Activated naive CD4-positive, alpha-beta T cell treated with anti-CD3 and anti-CD28 coated beads, Interleukin-2, amount 10 ng/mL, durations not matched to agents 7 days and 5 days (primary cell): Measurements from ENCODE around the gene LIPM.

Experiments used
- CTCF ChIA-PET: fragments of 350-600 bp; sonication (Branson Sonifier 250); formaldehyde crosslinking; loops from one replicate; lab custom pipeline; 2021; ENCODE audit warnings: antibody characterized with exemption; lab: Charles Lee
- DNase-seq: peaks from one replicate; pipeline ENCODE4 v3.0.0-alpha.2; 2020
- H3K27ac Mint-ChIP-seq: one replicate; pipeline ENCODE4 v1.8.0; 2021; ENCODE audit warnings: mild to moderate bottlenecking, moderate library complexity, mixed read lengths
- H3K27me3 Mint-ChIP-seq: one replicate; pipeline ENCODE4 v1.8.0; 2021; ENCODE audit warnings: mild to moderate bottlenecking, mixed read lengths
- H3K36me3 Mint-ChIP-seq: one replicate; pipeline ENCODE4 v1.8.0; 2021; ENCODE audit warnings: mixed read lengths
- H3K4me1 Mint-ChIP-seq: one replicate; pipeline ENCODE4 v1.8.0; 2021; ENCODE audit warnings: mixed read lengths
- H3K4me3 Mint-ChIP-seq: one replicate; pipeline ENCODE4 v1.8.0; 2021; ENCODE audit warnings: mild to moderate bottlenecking, moderate library complexity, mixed read lengths
- H3K9me3 Mint-ChIP-seq: one replicate; pipeline ENCODE4 v1.8.0; 2021; ENCODE audit warnings: mixed read lengths

The LIPM gene

DNA sequence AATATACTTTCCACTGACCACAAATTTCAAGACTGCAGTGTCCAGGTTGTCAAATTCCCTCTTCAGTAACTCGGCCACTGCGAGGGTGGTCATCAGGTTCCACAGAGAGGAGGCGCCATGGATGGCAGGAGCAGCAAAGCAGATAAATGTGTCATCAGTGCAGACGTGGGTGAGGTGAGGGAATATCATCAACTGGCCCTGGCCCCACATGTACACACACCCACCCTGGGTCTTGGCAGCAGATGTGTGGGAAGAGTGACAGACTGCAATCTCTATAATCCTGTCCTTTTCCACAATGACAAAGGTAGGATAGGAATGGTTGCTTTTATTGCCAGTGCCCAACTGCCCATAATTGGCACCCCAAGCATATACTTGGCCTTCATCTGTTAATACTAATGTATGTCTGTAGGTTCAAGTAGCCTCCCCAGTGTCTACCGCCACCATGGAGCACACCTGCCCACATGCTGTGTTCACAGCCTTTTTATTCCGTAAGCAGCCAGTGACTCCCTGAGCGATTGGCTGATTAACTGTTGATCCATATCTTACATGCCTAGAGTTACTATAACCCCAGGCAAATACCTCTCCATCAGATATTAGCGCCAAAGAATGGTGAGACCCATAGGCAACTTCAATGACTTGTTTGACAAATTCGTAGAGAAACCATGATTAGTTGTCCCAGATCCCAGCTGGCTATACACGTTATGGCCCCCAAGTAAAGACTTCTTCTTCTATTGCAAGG is 16.3 kb upstream of the LIPM start:
- H3K4me1 Mint-ChIP-seq: no peaks in the 10 kb centered on the region
- CTCF ChIA-PET: no interaction called here
- peaks cover 8% of the 10 kb centered on the region for H3K27me3 Mint-ChIP-seq
- H3K36me3 Mint-ChIP-seq: no peaks in the 10 kb centered on the region
- no peak for DNase-seq
- H3K9me3 Mint-ChIP-seq: no peaks in the 10 kb centered on the region
- H3K27ac Mint-ChIP-seq: no peak overlapping the region
- H3K4me3 Mint-ChIP-seq: no peak overlapping the region

DNA sequence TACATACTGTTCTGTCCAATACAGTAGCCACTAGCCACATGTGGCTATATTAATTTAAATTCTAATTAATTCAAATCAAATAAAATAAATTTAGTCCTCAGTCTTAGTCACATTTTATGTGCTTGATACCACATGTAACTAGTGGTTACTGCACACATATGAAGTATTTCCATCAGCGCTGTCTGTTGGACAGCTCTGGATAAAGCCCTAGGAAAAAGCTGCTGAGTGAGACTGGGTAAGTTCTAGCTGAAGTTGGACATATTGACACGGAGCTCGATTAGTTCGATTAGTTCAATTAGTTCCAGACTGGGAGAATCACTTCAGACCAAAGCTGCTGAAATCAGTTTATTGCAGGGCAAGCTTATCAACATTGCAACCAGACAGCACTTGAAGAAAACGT is 15.1 kb upstream of the LIPM start:
- no peak overlapping the region for H3K27ac Mint-ChIP-seq
- H3K36me3 Mint-ChIP-seq: no peaks in the 10 kb centered on the region
- DNase-seq: no peak
- H3K9me3 Mint-ChIP-seq: no peaks in the 10 kb centered on the region
- H3K27me3 Mint-ChIP-seq: peaks cover 9% of the 10 kb centered on the region
- CTCF ChIA-PET: interaction anchor here (1.4 kb wide), 1 partner anchor 22 kb away, joined by 3 read pairs; no protein-coding TSS in a partner anchor
- H3K4me1 Mint-ChIP-seq: no peaks in the 10 kb centered on the region
- no peak overlapping the region for H3K4me3 Mint-ChIP-seq

DNA sequence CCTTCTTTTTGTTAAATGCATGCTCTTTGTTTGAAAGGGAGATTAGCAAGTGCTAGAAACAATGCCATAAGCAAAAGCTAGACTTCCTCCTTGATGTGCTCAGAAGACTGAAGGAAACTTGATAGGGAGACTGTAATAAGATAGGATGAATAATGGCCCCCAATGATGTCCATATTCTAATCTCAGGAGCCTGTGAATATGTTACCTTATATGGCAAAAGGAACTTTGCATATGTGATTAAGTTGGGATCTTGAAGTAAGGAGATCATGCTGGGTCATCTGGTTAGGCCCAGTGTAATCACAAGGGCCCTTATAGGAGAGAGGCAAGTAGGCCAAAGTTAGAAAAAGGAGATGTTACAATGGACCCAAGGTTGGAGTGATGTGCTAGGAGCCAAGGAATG is 13.6 kb upstream of the LIPM start:
- no peaks in the 10 kb centered on the region for H3K36me3 Mint-ChIP-seq
- peaks cover 12% of the 10 kb centered on the region for H3K4me1 Mint-ChIP-seq
- CTCF ChIA-PET: interaction anchor here (0.9 to 1.2 kb wide), 2 partner anchors 21 to 61 kb away, joined by 3 read pairs; no protein-coding TSS in a partner anchor

GRCh38 chr10:88791924-88792323 is 10.6 kb upstream of the LIPM start:
- Mint-ChIP-seq H3K27ac (no peak overlapping the region), H3K9me3 (no peaks in the 10 kb centered on the region), H3K4me1 (peaks cover 19% of the 10 kb centered on the region), H3K4me3 (no peak overlapping the region), H3K36me3 (no peaks in the 10 kb centered on the region), H3K27me3 (peaks cover 22% of the 10 kb centered on the region)
- DNase-seq: no peak
- CTCF ChIA-PET: interaction anchor here (1.0 to 2.0 kb wide), 3 partner anchors 11 to 135 kb away, joined by 3 to 5 read pairs (median 4); partner anchors contain the start of gene LIPM

More for the DNA sequence above, 13.6 kb upstream of the LIPM start:
- no peak overlapping the region for H3K27ac Mint-ChIP-seq
- no peaks in the 10 kb centered on the region for H3K9me3 Mint-ChIP-seq
- peaks cover 14% of the 10 kb centered on the region for H3K27me3 Mint-ChIP-seq
- no peak overlapping the region for H3K4me3 Mint-ChIP-seq
- no peak for DNase-seq

- no peak for DNase-seq
- Mint-ChIP-seq H3K27ac (no peak overlapping the region), H3K36me3 (no peaks in the 10 kb centered on the region), H3K27me3 (peaks cover 24% of the 10 kb centered on the region), H3K4me3 (no peak overlapping the region), H3K9me3 (no peaks in the 10 kb centered on the region), H3K4me1 (peaks cover 19% of the 10 kb centered on the region)
- CTCF ChIA-PET: interaction anchor here (0.5 to 2.0 kb wide), 3 partner anchors 10 to 289 kb away, joined by 3 to 5 read pairs (median 4); partner anchors contain the start of gene LIPM
These were observed 9.9 kb upstream of the LIPM start for GRCh38 chr10:88792661-88793060.

DNA sequence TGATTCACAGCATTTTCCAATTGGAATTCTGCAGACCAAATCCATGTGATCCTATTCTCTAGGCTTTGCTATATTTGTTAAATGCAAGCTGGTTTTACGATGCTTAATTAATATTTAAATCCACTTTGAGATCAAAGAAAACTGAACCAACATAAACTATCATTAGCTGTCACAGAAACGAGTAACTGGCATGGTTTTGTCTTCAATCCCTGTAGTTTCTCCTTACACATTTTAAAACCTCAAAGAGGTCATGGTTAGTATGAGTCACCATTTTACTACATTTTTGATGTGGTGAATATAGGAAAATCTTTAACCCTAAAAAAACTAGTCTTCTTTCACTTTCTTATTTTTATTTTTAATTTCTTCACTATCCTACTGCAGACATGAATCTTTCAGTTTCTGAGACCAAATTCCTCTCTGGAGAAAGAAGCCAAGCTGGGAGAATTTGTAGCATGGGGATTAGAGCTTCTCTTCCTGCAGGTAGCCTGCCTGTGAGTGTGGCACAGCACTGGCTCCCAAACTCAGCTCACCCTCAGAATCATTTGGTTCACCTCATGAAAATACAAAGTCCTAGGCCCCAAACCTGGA is 8.7 kb upstream of the LIPM start:
- DNase-seq: no peak
- CTCF ChIA-PET: interaction anchor here (0.7 to 1.3 kb wide), 3 partner anchors 10 to 41 kb away, joined by 3 to 7 read pairs (median 5); no protein-coding TSS in a partner anchor
- Mint-ChIP-seq H3K27ac (no peak overlapping the region), H3K27me3 (peaks cover 27% of the 10 kb centered on the region), H3K4me1 (peaks cover 19% of the 10 kb centered on the region), H3K36me3 (no peaks in the 10 kb centered on the region), H3K9me3 (no peaks in the 10 kb centered on the region), H3K4me3 (no peak overlapping the region)

DNA sequence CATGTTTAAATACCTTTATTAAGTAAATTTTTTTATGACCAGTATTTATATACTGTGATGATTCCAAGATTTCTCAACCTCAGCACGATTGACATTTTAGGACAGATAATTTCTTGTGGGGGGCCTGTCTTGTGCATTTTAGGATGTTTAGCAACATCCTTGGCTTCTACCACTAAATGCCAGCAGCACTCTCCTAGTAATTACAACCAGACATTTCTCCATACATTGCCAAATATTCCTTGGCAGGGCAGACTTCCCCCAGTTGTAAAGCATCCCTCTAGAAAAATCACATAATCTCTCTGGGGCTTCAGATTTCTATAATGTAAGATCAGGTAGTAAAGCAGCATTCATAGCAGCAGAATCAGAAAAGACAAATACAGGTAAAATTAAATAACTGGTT is 7.8 kb upstream of the LIPM start:
- Mint-ChIP-seq H3K27me3 (peaks cover 31% of the 10 kb centered on the region), H3K4me3 (no peak overlapping the region), H3K4me1 (peaks cover 19% of the 10 kb centered on the region), H3K36me3 (no peaks in the 10 kb centered on the region), H3K9me3 (no peaks in the 10 kb centered on the region), H3K27ac (no peak overlapping the region)
- DNase-seq: no peak
- CTCF ChIA-PET: interaction anchor here (1.1 to 1.3 kb wide), 2 partner anchors 16 to 40 kb away, joined by 5 to 7 read pairs; no protein-coding TSS in a partner anchor

DNA sequence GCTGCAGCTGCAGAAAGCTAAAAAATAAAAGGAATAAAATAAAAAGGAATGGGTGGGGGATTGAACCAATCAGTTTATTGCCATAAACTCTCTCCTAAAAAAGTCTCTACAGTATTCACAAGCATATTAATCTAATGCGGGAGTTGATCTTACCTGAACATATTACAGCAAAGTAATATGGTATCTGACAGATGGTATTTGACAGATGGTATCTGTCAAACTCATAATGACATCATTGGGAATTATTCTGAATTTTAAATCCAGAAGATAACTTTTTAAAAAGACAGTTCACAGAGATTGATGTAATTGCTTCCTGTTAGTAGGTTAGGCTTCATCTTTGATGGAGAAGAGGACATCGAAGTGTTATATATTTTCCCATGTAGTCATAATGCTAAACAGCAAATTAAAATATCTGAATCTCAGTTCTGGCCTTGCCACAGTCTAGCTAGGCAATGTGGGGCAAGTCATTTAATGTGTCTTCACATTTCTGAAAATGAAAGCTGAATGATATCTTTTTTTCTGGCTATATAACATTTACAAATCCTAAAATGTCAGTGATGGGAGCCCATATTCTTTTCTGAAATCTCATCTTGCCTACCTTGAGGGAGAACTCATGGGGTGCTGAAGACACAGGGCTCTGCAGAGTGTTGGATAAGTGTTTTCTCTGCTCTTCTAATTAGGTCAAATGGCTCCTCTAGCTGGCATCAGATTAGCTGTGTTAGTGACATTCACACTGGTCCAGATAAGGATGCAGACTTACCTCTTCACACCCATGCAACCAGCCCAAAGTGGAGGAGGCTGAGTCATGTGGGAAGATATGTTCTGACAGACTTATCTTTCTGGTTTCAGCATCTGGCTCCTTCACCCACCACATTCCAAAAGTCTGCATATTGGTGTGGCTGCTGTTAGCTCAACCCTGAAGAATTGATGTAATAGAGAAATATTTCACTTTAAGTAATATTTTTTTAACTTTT is 2.1 kb upstream of the LIPM start:
- CTCF ChIA-PET: interaction anchor here (1.0 to 1.6 kb wide), 2 partner anchors 9 to 72 kb away, joined by 4 to 5 read pairs; no protein-coding TSS in a partner anchor
- Mint-ChIP-seq H3K27ac (no peak overlapping the region), H3K36me3 (no peaks in the 10 kb centered on the region), H3K27me3 (peaks cover 28% of the 10 kb centered on the region), H3K4me3 (no peak overlapping the region), H3K9me3 (no peaks in the 10 kb centered on the region), H3K4me1 (no peaks in the 10 kb centered on the region)
- DNase-seq: no peak

GRCh38 chr10:88803641-88804040 is 1.1 kb downstream of the LIPM start:
- H3K9me3 Mint-ChIP-seq: no peaks in the 10 kb centered on the region
- CTCF ChIA-PET: interaction anchor here (1.0 to 1.6 kb wide), 2 partner anchors 10 to 12 kb away, joined by 3 to 5 read pairs; no protein-coding TSS in a partner anchor
- no peak for DNase-seq
- peaks cover 15% of the 10 kb centered on the region for H3K27me3 Mint-ChIP-seq
- H3K36me3 Mint-ChIP-seq: no peaks in the 10 kb centered on the region
- H3K27ac Mint-ChIP-seq: no peak overlapping the region
- H3K4me1 Mint-ChIP-seq: no peaks in the 10 kb centered on the region
- H3K4me3 Mint-ChIP-seq: no peak overlapping the region

GRCh38 chr10:88804083-88804812 is 1.7 kb downstream of the LIPM start:
- H3K27me3 Mint-ChIP-seq: peaks cover 15% of the 10 kb centered on the region
- no peaks in the 10 kb centered on the region for H3K4me1 Mint-ChIP-seq
- H3K36me3 Mint-ChIP-seq: no peaks in the 10 kb centered on the region
- H3K9me3 Mint-ChIP-seq: no peaks in the 10 kb centered on the region
- CTCF ChIA-PET: interaction anchor here (1.0 to 1.7 kb wide), 5 partner anchors 11 to 954 kb away, joined by 3 to 5 read pairs (median 4); no protein-coding TSS in a partner anchor
- H3K27ac Mint-ChIP-seq: no peak overlapping the region
- DNase-seq: no peak
- H3K4me3 Mint-ChIP-seq: no peak overlapping the region

DNA sequence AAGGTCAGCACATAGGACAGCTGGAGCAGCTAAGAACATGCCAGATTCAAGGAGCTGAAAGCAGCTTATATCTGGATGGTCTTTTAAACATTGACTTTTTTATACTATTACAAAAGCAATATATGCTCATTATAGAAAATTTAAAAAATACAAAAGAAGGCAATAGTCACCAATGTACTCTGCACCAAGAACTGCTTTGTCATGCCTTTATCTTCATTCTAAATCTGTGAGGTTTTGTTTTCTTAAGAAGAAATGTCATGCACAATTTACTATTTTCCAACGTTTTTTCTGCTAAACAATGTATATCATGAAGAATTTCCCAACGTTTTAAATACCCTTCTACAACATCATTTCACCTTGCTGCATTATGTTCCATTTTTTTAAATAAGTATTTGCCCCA is 2.8 kb downstream of the LIPM start:
- peaks cover 14% of the 10 kb centered on the region for H3K27me3 Mint-ChIP-seq
- CTCF ChIA-PET: interaction anchor here (1.1 to 1.7 kb wide), 4 partner anchors 30 to 955 kb away, joined by 3 to 6 read pairs (median 4); no protein-coding TSS in a partner anchor
- no peak overlapping the region for H3K27ac Mint-ChIP-seq
- peaks cover 3% of the 10 kb centered on the region for H3K4me1 Mint-ChIP-seq
- H3K36me3 Mint-ChIP-seq: no peaks in the 10 kb centered on the region
- DNase-seq: no peak
- H3K4me3 Mint-ChIP-seq: no peak overlapping the region
- no peaks in the 10 kb centered on the region for H3K9me3 Mint-ChIP-seq

DNA sequence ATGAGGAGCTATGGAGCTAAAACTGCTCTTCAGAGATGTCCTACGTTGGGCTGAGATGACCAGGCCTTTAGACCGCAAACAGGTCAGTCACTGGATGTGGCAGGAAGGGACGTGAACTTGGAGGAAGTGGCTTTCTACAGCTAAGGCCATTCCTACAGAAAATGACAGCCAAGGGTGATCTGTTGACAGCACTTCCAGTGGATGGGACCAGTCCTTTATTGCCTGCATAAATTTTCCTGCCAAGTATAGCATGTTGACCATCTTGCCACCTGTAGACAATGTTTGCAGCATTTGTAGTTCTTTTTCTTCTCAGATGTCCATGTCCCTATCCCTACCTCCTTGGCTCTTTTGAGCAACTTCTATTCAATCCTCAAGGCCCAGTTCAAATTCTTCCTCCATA is 3.4 kb downstream of the LIPM start:
- DNase-seq: no peak
- no peaks in the 10 kb centered on the region for H3K9me3 Mint-ChIP-seq
- CTCF ChIA-PET: interaction anchor here (1.7 kb wide), 2 partner anchors 77 to 129 kb away, joined by 4 to 6 read pairs; no protein-coding TSS in a partner anchor
- H3K4me3 Mint-ChIP-seq: no peak overlapping the region
- H3K36me3 Mint-ChIP-seq: no peaks in the 10 kb centered on the region
- peaks cover 8% of the 10 kb centered on the region for H3K4me1 Mint-ChIP-seq
- peaks cover 12% of the 10 kb centered on the region for H3K27me3 Mint-ChIP-seq
- H3K27ac Mint-ChIP-seq: no peak overlapping the region

GRCh38 chr10:88809621-88810020 is 7.1 kb downstream of the LIPM start:
- Mint-ChIP-seq H3K27me3 (peaks cover 9% of the 10 kb centered on the region), H3K4me3 (no peak overlapping the region), H3K27ac (no peak overlapping the region), H3K9me3 (no peaks in the 10 kb centered on the region), H3K36me3 (no peaks in the 10 kb centered on the region), H3K4me1 (peaks cover 15% of the 10 kb centered on the region)
- CTCF ChIA-PET: interaction anchor here (1.2 to 4.4 kb wide), 10 partner anchors 9 to 227 kb away, joined by 3 to 30 read pairs (median 8); partner anchors contain the start of gene RNLS
- DNase-seq: no peak
